HuH-7.5 (cell line): Measurements from ENCODE around the gene ATP2C2.
"Not testable (repeated sequence)": the region's sequence is repeated elsewhere in the genome, so short reads cannot be mapped to it uniquely, and the experiment has no call there.

Source experiments
- DNase-seq: peaks from one replicate; pipeline ENCODE4 v3.0.0; 2011; ENCODE audit warnings: low spot score

ATP2C2 gene

GRCh38 chr16:84396537-84397008 lies 28.2 kb downstream of the ATP2C2 start:
- no peak for DNase-seq

- no peak for DNase-seq
Observed at GRCh38 chr16:84397090-84397489, 28.8 kb downstream of the ATP2C2 start.

GRCh38 chr16:84398701-84399100 lies 30.4 kb downstream of the ATP2C2 start:
- no peak for DNase-seq

GRCh38 chr16:84399912-84400311 lies 31.6 kb downstream of the ATP2C2 start:
- DNase-seq = not testable (repeated sequence)

GRCh38 chr16:84403435-84403834 lies 35.1 kb downstream of the ATP2C2 start:
- not testable (repeated sequence) for DNase-seq

- no peak for DNase-seq
Observed at GRCh38 chr16:84404324-84404723, 36.0 kb downstream of the ATP2C2 start.

GRCh38 chr16:84404936-84405639 lies 36.8 kb downstream of the ATP2C2 start:
- no peak for DNase-seq

GRCh38 chr16:84406006-84406963 lies 37.9 kb downstream of the ATP2C2 start:
- no peak for DNase-seq

- no peak for DNase-seq
Observed at GRCh38 chr16:84407588-84408313, 39.4 kb downstream of the ATP2C2 start.

- no peak for DNase-seq
Observed at GRCh38 chr16:84408314-84408690, 40.0 kb downstream of the ATP2C2 start.

GRCh38 chr16:84408856-84409255 lies 40.5 kb downstream of the ATP2C2 start:
- DNase-seq = no peak

- no peak for DNase-seq
Observed at GRCh38 chr16:84410361-84411138, 42.2 kb downstream of the ATP2C2 start.

GRCh38 chr16:84411768-84412167 lies 43.4 kb downstream of the ATP2C2 start:
- DNase-seq = no peak

- no peak for DNase-seq
Observed at GRCh38 chr16:84412262-84412661, 43.9 kb downstream of the ATP2C2 start.

GRCh38 chr16:84413244-84414004 lies 45.1 kb downstream of the ATP2C2 start:
- no peak for DNase-seq

- no peak for DNase-seq
Observed at GRCh38 chr16:84414789-84415326, 46.5 kb downstream of the ATP2C2 start.

GRCh38 chr16:84416407-84417321 lies 48.3 kb downstream of the ATP2C2 start:
- no peak for DNase-seq

- DNase-seq = no peak
Observed at GRCh38 chr16:84418056-84418849, 49.9 kb downstream of the ATP2C2 start.

GRCh38 chr16:84419730-84420129 lies 51.4 kb downstream of the ATP2C2 start:
- no peak for DNase-seq
